ENCODE results near the gene TSPAN18.

TSPAN18 gene

DNA sequence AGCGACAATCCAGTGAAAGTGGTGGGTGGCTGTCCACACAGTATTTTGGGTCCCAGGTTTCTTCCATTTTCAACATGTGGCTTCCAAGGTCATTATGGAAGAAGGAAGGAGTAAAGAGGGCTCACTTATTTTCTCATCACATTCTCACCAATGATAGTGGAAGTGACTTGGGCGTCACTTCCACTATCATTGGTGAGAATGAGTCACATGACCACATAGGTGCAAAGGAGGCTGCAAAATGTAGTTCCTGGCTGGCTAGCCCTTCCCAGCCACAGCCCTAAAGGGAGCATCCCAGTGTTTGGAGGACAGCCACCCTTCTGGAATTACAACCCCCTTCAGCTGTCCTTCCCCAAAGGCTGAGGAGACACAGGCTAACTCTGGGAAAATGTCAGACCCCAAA, 95.6 kb downstream of the TSPAN18 start:
- ChIA-PET CTCF (interaction anchor here (1.2 to 1.5 kb wide), 3 partner anchors 14 to 48 kb away, joined by 3 to 5 read pairs (median 5); no protein-coding TSS in a partner anchor), POLR2A (no interaction called here)
- Histone ChIP-seq H3K4me1 (ENCODE audit: control insufficient read depth, insufficient read depth, low read length) (no peaks in the 10 kb centered on the region), H3K27ac (ENCODE audit: extremely low read depth, low read depth, low read length) (no peak overlapping the region), H3K36me3 (ENCODE audit: control insufficient read depth in 2 of 2, insufficient read depth in 1 of 2, low read length in 2 of 2) (no peaks in the 10 kb centered on the region), H3K4me3 (ENCODE audit: low read depth, low read length) (no peak overlapping the region), H3K9me3 (ENCODE audit: control insufficient read depth, insufficient read depth, low read depth, low read length) (no peaks in the 10 kb centered on the region)
- TF ChIP-seq KLF7 (tag by site-specific recombination; IDR thresholded peaks at IDR 0.05; ENCODE audit: borderline replicate concordance) = no peak
- TF ChIP-seq ZFHX2 (tag by site-specific recombination; conservative IDR thresholded peaks at IDR 0.05) = no peak
- no peak for TF ChIP-seq ZNF514 (tag by site-specific recombination; IDR thresholded peaks at IDR 0.05)
- no peak for TF ChIP-seq ZNF624 (tag by site-specific recombination; IDR thresholded peaks at IDR 0.05)
- TF ChIP-seq ZNF354C (tag by site-specific recombination; IDR thresholded peaks at IDR 0.05; ENCODE audit: borderline replicate concordance, low read depth) = no peak
- no peak for TF ChIP-seq SP7 (tag by site-specific recombination; IDR thresholded peaks at IDR 0.05)
- TF ChIP-seq WT1 (tag by site-specific recombination; IDR thresholded peaks at IDR 0.05) = no peak
- no peak for TF ChIP-seq EGR2 (tag by site-specific recombination; IDR thresholded peaks at IDR 0.05; ENCODE audit: low read depth)
- no peak for TF ChIP-seq ZNF140 (tag by site-specific recombination; IDR thresholded peaks at IDR 0.05)
- no peak for TF ChIP-seq ZNF274 (IDR thresholded peaks at IDR 0.05; ENCODE audit: low read length)
- TF ChIP-seq ZNF274 (tag by site-specific recombination; IDR thresholded peaks at IDR 0.05; ENCODE audit: borderline replicate concordance) = no peak

GRCh38 chr11:44823006-44823405, 96.2 kb downstream of the TSPAN18 start:
- POLR2A ChIA-PET = no interaction called here
- Histone ChIP-seq H3K4me3 (ENCODE audit: low read depth, low read length) (no peak overlapping the region), H3K27ac (ENCODE audit: extremely low read depth, low read depth, low read length) (no peak overlapping the region), H3K4me1 (ENCODE audit: control insufficient read depth, insufficient read depth, low read length) (no peaks in the 10 kb centered on the region), H3K9me3 (ENCODE audit: control insufficient read depth, insufficient read depth, low read depth, low read length) (no peaks in the 10 kb centered on the region), H3K36me3 (ENCODE audit: control insufficient read depth in 2 of 2, insufficient read depth in 1 of 2, low read length in 2 of 2) (no peaks in the 10 kb centered on the region)
- CTCF ChIA-PET = interaction anchor here (1.2 to 1.5 kb wide), 3 partner anchors 13 to 47 kb away, joined by 3 to 5 read pairs (median 5); no protein-coding TSS in a partner anchor
- no peak for TF ChIP-seq ZNF48 (tag by site-specific recombination; IDR thresholded peaks at IDR 0.05)
- TF ChIP-seq REPIN1 (tag by site-specific recombination; IDR thresholded peaks at IDR 0.05; ENCODE audit: low read depth) = no peak
- TF ChIP-seq ZNF561 (tag by site-specific recombination; IDR thresholded peaks at IDR 0.05; ENCODE audit: borderline replicate concordance) = no peak
- no peak for TF ChIP-seq ZNF571 (tag by site-specific recombination; IDR thresholded peaks at IDR 0.05)

- POLR2A ChIA-PET = no interaction called here
- no peaks in the 10 kb centered on the region for H3K9me3 ChIP-seq (ENCODE audit: control insufficient read depth, insufficient read depth, low read depth, low read length)
- H3K4me1 ChIP-seq (ENCODE audit: control insufficient read depth, insufficient read depth, low read length) = no peaks in the 10 kb centered on the region
- H3K4me3 ChIP-seq (ENCODE audit: low read depth, low read length) = no peak overlapping the region
- CTCF ChIA-PET = interaction anchor here (0.6 to 2.5 kb wide), 6 partner anchors 38 to 503 kb away, joined by 3 to 6 read pairs (median 4); no protein-coding TSS in a partner anchor
- H3K36me3 ChIP-seq (ENCODE audit: control insufficient read depth in 2 of 2, insufficient read depth in 1 of 2, low read length in 2 of 2) = no peaks in the 10 kb centered on the region
- H3K27ac ChIP-seq (ENCODE audit: extremely low read depth, low read depth, low read length) = no peak overlapping the region
- TF ChIP-seq ZNF175 (tag by site-specific recombination; IDR thresholded peaks at IDR 0.05) (no peak), ZNF843 (tag by site-specific recombination; IDR thresholded peaks at IDR 0.05) (no peak), KLF7 (tag by site-specific recombination; IDR thresholded peaks at IDR 0.05; ENCODE audit: borderline replicate concordance) (no peak), ZNF114 (tag by site-specific recombination; IDR thresholded peaks at IDR 0.05) (no peak), MYNN (tag by site-specific recombination; IDR thresholded peaks at IDR 0.05; ENCODE audit: borderline replicate concordance) (no peak), ZNF600 (tag by site-specific recombination; IDR thresholded peaks at IDR 0.05) (no peak), ZNF426 (tag by site-specific recombination; IDR thresholded peaks at IDR 0.05) (no peak), ZNF221 (tag by site-specific recombination; IDR thresholded peaks at IDR 0.05; ENCODE audit: borderline replicate concordance) (no peak), ZNF266 (tag by site-specific recombination; IDR thresholded peaks at IDR 0.05; ENCODE audit: low read depth) (no peak), KLF10 (tag by site-specific recombination; IDR thresholded peaks at IDR 0.05) (no peak), ZNF292 (tag by site-specific recombination; IDR thresholded peaks at IDR 0.05; ENCODE audit: borderline replicate concordance, low read depth) (no peak), ZNF350 (tag by site-specific recombination; IDR thresholded peaks at IDR 0.05) (no peak)
- TF ChIP-seq, protein P1, sequence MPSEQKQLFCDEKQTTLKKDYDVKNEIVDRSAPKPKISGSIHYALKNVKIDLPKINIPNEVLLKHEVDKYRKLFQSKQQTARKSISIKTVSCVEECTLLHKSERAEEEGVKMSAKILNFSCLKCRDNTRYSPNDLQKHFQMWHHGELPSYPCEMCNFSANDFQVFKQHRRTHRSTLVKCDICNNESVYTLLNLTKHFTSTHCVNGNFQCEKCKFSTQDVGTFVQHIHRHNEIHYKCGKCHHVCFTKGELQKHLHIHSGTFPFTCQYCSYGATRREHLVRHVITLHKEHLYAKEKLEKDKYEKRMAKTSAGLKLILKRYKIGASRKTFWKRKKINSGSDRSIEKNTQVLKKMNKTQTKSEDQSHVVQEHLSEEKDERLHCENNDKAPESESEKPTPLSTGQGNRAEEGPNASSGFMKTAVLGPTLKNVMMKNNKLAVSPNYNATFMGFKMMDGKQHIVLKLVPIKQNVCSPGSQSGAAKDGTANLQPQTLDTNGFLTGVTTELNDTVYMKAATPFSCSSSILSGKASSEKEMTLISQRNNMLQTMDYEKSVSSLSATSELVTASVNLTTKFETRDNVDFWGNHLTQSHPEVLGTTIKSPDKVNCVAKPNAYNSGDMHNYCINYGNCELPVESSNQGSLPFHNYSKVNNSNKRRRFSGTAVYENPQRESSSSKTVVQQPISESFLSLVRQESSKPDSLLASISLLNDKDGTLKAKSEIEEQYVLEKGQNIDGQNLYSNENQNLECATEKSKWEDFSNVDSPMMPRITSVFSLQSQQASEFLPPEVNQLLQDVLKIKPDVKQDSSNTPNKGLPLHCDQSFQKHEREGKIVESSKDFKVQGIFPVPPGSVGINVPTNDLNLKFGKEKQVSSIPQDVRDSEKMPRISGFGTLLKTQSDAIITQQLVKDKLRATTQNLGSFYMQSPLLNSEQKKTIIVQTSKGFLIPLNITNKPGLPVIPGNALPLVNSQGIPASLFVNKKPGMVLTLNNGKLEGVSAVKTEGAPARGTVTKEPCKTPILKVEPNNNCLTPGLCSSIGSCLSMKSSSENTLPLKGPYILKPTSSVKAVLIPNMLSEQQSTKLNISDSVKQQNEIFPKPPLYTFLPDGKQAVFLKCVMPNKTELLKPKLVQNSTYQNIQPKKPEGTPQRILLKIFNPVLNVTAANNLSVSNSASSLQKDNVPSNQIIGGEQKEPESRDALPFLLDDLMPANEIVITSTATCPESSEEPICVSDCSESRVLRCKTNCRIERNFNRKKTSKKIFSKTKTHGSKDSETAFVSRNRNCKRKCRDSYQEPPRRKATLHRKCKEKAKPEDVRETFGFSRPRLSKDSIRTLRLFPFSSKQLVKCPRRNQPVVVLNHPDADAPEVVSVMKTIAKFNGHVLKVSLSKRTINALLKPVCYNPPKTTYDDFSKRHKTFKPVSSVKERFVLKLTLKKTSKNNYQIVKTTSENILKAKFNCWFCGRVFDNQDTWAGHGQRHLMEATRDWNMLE (tag by site-specific recombination; conservative IDR thresholded peaks at IDR 0.05; ENCODE audit: low read depth) = no peak
- TF ChIP-seq, protein P2, sequence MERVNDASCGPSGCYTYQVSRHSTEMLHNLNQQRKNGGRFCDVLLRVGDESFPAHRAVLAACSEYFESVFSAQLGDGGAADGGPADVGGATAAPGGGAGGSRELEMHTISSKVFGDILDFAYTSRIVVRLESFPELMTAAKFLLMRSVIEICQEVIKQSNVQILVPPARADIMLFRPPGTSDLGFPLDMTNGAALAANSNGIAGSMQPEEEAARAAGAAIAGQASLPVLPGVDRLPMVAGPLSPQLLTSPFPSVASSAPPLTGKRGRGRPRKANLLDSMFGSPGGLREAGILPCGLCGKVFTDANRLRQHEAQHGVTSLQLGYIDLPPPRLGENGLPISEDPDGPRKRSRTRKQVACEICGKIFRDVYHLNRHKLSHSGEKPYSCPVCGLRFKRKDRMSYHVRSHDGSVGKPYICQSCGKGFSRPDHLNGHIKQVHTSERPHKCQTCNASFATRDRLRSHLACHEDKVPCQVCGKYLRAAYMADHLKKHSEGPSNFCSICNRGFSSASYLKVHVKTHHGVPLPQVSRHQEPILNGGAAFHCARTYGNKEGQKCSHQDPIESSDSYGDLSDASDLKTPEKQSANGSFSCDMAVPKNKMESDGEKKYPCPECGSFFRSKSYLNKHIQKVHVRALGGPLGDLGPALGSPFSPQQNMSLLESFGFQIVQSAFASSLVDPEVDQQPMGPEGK (tag by site-specific recombination; IDR thresholded peaks at IDR 0.05) = no peak
Observed at GRCh38 chr11:44823868-44824267, 97.1 kb downstream of the TSPAN18 start.
